WI38 (cell line): ENCODE results near the gene SGCD.
"Not testable (repeated sequence)": the region's sequence is repeated elsewhere in the genome, so short reads cannot be mapped to it uniquely, and the experiment has no call there.

Experiments
- H3K4me3 ChIP-seq: 2 replicates; pipeline ENCODE4 v1.5.1; 2011; ENCODE audit warnings: low read depth, mild to moderate bottlenecking, control low read depth, low read length
- CTCF ChIP-seq: IDR thresholded peaks from 2 replicates; pipeline ENCODE4 v1.5.1; 2012; ENCODE audit warnings: low read depth, mild to moderate bottlenecking, control low read depth, low read length

SGCD gene

DNA sequence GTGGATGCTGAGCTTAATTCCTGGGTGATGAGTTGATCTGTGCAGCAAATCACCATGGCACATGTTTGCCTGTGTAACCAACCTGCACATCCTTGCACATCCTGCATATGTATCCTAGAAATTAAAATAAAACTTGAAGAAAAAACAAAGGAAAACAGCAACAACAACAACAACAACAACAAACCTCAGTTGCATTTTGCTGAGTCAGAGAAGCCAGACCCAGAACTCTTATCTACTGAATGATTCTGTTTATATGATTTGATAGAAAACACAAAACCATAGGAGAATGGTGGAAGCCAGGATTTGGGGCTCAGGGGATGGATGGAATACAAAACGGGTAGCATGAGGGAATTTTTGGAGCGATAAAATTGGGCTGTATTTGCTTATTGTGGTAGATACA lies 307.3 kb downstream of the SGCD start:
- no peak for TF ChIP-seq CTCF
- H3K4me3 ChIP-seq = no peak overlapping the region

GRCh38 chr5:156640691-156641241 lies 313.8 kb downstream of the SGCD start:
- no peak for TF ChIP-seq CTCF
- H3K4me3 ChIP-seq = no peak overlapping the region

DNA sequence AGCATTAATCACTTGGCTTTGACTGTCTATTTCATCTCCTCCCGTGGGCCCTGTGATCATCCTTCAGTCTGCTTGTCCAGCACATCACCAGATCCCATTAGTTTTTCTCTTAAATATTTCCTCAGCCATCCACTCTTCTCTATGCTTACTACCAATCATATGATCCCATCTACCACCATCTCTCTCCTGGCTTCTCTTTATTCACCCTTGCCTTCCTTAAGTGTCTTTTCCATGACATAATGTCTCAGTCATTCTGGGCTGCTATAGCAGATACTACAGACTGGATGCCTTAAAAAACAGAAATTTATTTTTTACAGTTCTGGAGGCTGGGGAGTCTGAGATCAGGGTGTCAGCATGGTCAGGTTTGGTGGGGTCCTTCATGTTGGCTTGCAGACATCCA lies 314.7 kb downstream of the SGCD start:
- no peak overlapping the region for H3K4me3 ChIP-seq
- TF ChIP-seq CTCF = no peak

GRCh38 chr5:156647034-156647451 lies 320.1 kb downstream of the SGCD start:
- H3K4me3 ChIP-seq = no peak overlapping the region

DNA sequence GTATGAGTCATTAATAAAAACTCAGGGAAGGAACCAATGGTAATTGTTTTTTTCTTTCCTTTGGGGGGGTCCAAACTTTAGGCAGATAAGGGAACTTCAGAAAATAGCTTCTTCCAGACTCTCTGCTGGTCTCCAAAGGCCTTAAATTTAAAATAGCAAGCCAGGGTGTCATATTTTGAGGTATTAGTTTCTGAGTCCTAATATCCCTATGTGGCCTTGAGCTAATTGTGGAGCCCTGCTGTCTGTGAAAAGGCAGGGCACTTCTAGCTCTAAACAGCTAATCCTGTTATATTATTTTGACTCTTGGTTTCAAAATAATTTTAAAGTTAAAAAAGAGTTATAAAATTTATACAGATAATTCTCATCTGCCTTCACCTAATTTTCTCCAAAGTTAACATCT lies 327.5 kb downstream of the SGCD start:
- no peak overlapping the region for H3K4me3 ChIP-seq
- TF ChIP-seq CTCF = no peak

More at GRCh38 chr5:156647034-156647451, 320.1 kb downstream of the SGCD start:
- no peak for TF ChIP-seq CTCF

- no peak for TF ChIP-seq CTCF
- H3K4me3 ChIP-seq = no peak overlapping the region
Observed at GRCh38 chr5:156655732-156656131, 328.8 kb downstream of the SGCD start.

DNA sequence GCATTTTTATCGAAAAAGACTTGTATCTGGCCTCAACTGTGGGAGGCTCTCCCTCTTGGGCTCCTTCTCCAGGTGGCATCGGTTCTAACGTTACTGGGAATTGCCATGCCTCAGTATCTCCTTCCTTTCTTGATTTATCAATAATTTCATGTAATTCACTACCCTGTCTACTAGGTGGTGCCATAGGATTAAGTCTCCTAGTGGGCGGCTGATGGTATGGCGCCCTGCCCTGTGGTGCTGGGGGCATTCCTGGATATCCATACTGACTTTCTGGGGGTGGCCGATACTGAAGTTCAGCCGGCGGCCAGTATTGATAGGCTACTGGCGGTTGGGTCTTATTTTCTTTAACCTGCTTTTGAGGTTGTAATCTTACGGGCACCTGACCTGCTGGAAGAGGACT lies 337.9 kb downstream of the SGCD start:
- not testable (repeated sequence) for H3K4me3 ChIP-seq

DNA sequence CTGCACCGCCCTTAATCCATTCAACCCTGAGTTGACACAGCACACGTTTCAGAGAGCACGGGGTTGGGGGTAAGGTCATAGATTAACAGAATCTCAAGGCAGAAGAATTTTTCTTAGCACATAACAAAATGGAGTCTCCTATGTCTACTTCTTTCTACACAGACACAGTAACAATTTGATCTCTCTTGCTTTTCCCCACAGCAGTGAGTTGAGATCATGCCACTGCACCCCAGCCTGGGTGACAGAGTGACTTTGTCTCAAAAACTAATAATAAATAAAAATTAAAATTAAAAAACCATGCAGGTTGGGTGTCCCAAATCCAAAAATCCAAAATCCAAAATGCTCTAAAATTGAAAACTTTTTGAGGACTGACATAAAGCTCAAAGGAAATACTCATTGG lies 339.7 kb downstream of the SGCD start:
- H3K4me3 ChIP-seq = not testable (repeated sequence)

GRCh38 chr5:156667616-156668015 lies 340.7 kb downstream of the SGCD start:
- TF ChIP-seq CTCF = no peak
- no peak overlapping the region for H3K4me3 ChIP-seq
